Activated CD4-positive, CD25-positive, alpha-beta regulatory T cell treated with anti-CD3 and anti-CD28 coated beads, Interleukin-2, amount 50 U/mL, for 72 hours (primary cell): ENCODE results near the gene GORASP2.

ENCODE experiments used
- DNase-seq: peaks from one replicate; pipeline ENCODE4 v3.0.0; 2021

Gene GORASP2

GRCh38 chr2:171008550-171009205, 79.6 kb downstream of the GORASP2 start:
- DNase-seq, result no peak

- no peak for DNase-seq
Measured at GRCh38 chr2:171009386-171009785, 80.3 kb downstream of the GORASP2 start.

- DNase-seq, result no peak
Measured at GRCh38 chr2:171013851-171014250, 84.8 kb downstream of the GORASP2 start.

- DNase-seq, result no peak
Measured at GRCh38 chr2:171016125-171016524, 87.1 kb downstream of the GORASP2 start.
